Effector CD4-positive, alpha-beta T cell (primary cell): ENCODE results near the gene LIPC.

Experiments
- DNase-seq: peaks from one replicate; pipeline ENCODE4 v3.0.0-alpha.2; 2020
- total RNA-seq: gene quantifications from one replicate; lab custom pipeline; 2026; lab: John Stamatoyannopoulos, UW

The LIPC gene
- 1.1 reads per million for total RNA-seq

- DNase-seq: no peak
These were observed at the start of gene LIPC for GRCh38 chr15:58431221-58432149. Gene LIPC (plus strand): TSS chr15:58431991. CDS start chr15:58432033, 42 bp downstream.

- no peak for DNase-seq
These were observed 47.9 kb upstream of the LIPC start for GRCh38 chr15:58383876-58384275.

- DNase-seq: no peak
These were observed 47.1 kb upstream of the LIPC start for GRCh38 chr15:58384667-58385066.

GRCh38 chr15:58386081-58386480, 45.7 kb upstream of the LIPC start:
- no peak for DNase-seq

- DNase-seq: no peak
These were observed 45.1 kb upstream of the LIPC start for GRCh38 chr15:58386641-58387040.

- DNase-seq: no peak
These were observed 44.7 kb upstream of the LIPC start for GRCh38 chr15:58387130-58387529.

GRCh38 chr15:58388211-58388610, 43.6 kb upstream of the LIPC start:
- DNase-seq: no peak

GRCh38 chr15:58390118-58390517, 41.7 kb upstream of the LIPC start:
- DNase-seq: no peak

GRCh38 chr15:58390655-58391054, 41.1 kb upstream of the LIPC start:
- DNase-seq: no peak

- DNase-seq: no peak
These were observed 40.7 kb upstream of the LIPC start for GRCh38 chr15:58391088-58391487.

GRCh38 chr15:58392141-58392540, 39.6 kb upstream of the LIPC start:
- DNase-seq: no peak

- DNase-seq: no peak
These were observed 39.1 kb upstream of the LIPC start for GRCh38 chr15:58392611-58393161.

GRCh38 chr15:58393241-58393662, 38.5 kb upstream of the LIPC start:
- no peak for DNase-seq

- no peak for DNase-seq
These were observed 35.6 kb upstream of the LIPC start for GRCh38 chr15:58396181-58396580.

GRCh38 chr15:58398071-58398470, 33.7 kb upstream of the LIPC start:
- DNase-seq: no peak

- no peak for DNase-seq
These were observed 33.1 kb upstream of the LIPC start for GRCh38 chr15:58398643-58399042.

GRCh38 chr15:58399739-58400138, 32.1 kb upstream of the LIPC start:
- DNase-seq: no peak

- no peak for DNase-seq
These were observed 30.5 kb upstream of the LIPC start for GRCh38 chr15:58401276-58401675.

- no peak for DNase-seq
These were observed 29.7 kb upstream of the LIPC start for GRCh38 chr15:58401991-58402649.

GRCh38 chr15:58403581-58403980, 28.2 kb upstream of the LIPC start:
- DNase-seq: no peak

- DNase-seq: no peak
These were observed 27.8 kb upstream of the LIPC start for GRCh38 chr15:58404020-58404419.

- DNase-seq: no peak
These were observed 27.1 kb upstream of the LIPC start for GRCh38 chr15:58404722-58405121.

GRCh38 chr15:58405865-58406264, 25.9 kb upstream of the LIPC start:
- no peak for DNase-seq

- DNase-seq: no peak
These were observed 25.0 kb upstream of the LIPC start for GRCh38 chr15:58406811-58407210.
